ENCODE results near the gene ZRANB3. TPM values are rescaled to one million over a fixed set of nuclear protein-coding genes. Genes with fewer than 3 reads are reported as not detected.

ZRANB3 gene
- total RNA-seq, 1 donor from 2014 or later: 1.7 TPM

- ATAC-seq (ENCODE audit: poor library complexity): no peak
- DNase-seq: no peak
- intact Hi-C loops (cut with DNase I): no loop called here
These were observed 323.0 kb downstream of the ZRANB3 start for GRCh38 chr2:135208016-135208415.

GRCh38 chr2:135203944-135204343 lies 327.1 kb downstream of the ZRANB3 start:
- no peak for DNase-seq
- intact Hi-C loops (cut with DNase I): no loop called here
- ATAC-seq (ENCODE audit: poor library complexity): no peak

DNA sequence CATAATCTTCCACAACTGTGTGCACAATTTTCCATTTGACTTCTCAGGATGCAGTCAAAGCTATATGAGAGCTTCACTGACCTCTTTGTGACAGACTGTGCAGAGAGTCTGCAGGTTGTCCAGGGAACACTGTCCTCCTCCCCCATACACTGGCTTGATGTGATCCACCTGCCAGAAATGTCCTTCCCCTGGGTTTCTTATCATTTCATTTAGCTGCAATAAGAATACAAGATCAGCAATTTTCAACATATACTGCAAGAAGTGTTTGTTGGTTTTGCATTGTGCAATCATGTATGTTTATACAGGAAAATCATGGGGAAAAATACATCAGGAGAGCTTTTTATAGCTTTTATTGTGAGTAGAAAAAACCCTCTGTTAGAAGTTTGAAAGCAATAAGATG lies 328.3 kb downstream of the ZRANB3 start:
- DNase-seq: no peak
- intact Hi-C loops (cut with DNase I): no loop called here
- ATAC-seq (ENCODE audit: poor library complexity): no peak

- intact Hi-C loops (cut with DNase I): no loop called here
- DNase-seq (no peak), ATAC-seq (ENCODE audit: poor library complexity) (no peak)
These were observed 332.5 kb downstream of the ZRANB3 start for GRCh38 chr2:135198481-135198880.

GRCh38 chr2:135190799-135191198 lies 340.2 kb downstream of the ZRANB3 start:
- ATAC-seq (ENCODE audit: poor library complexity): no peak
- intact Hi-C loops (cut with DNase I): no loop called here
- no peak for DNase-seq

GRCh38 chr2:135189148-135189547 lies 341.9 kb downstream of the ZRANB3 start:
- intact Hi-C loops (cut with DNase I): no loop called here
- ATAC-seq (ENCODE audit: poor library complexity) (no peak), DNase-seq (no peak)

- ATAC-seq (ENCODE audit: poor library complexity): no peak
- intact Hi-C loops (cut with DNase I): no loop called here
- no peak for DNase-seq
These were observed 343.7 kb downstream of the ZRANB3 start for GRCh38 chr2:135187270-135187669.

DNA sequence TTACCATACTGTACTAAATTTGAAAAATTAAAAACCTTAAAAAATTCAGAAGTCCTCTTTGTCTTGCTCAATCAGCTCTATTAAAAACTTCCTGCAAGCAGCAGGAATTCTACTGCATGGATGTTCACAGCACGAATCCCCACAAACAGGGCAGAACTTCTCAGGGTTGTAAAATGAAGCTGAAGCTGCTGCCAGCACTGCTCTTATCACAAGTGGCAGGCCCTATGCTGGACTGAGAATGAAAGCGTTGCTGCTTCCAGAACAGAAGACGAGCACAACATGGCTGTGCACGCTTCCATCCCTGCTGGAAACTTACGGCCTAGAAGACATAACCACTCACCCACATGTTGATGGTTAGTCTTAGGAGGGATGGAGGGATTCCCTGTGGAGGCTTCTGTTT lies 345.0 kb downstream of the ZRANB3 start:
- DNase-seq (no peak), ATAC-seq (ENCODE audit: poor library complexity) (peak; percentile 89)
- intact Hi-C loops (cut with DNase I): no loop called here

DNA sequence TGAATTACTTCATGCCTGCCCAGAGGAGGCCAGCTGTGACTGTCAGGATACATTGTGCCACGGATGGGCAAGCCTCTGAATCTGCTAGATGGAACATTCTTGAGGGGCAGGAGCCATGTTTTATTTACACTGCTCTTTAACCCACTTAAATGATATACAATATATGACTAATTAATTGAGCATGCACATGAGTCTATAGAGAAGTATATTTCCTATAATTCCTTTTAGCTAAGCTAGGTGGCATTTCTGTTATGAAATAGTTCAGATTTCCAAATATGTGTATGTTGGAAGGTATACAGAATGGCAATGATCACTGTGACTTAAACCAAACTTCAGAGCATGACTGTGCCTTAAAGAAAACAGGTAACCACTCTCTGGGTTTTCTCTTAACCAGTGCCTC lies 347.2 kb downstream of the ZRANB3 start:
- intact Hi-C loops (cut with DNase I): no loop called here
- ATAC-seq (ENCODE audit: poor library complexity): no peak
- no peak for DNase-seq

GRCh38 chr2:135182601-135183000 lies 348.4 kb downstream of the ZRANB3 start:
- no peak for ATAC-seq (ENCODE audit: poor library complexity)
- no peak for DNase-seq
- intact Hi-C loops (cut with DNase I): no loop called here

- intact Hi-C loops (cut with DNase I): no loop called here
- no peak for DNase-seq
- ATAC-seq (ENCODE audit: poor library complexity): no peak
These were observed 348.8 kb downstream of the ZRANB3 start for GRCh38 chr2:135182190-135182589.

GRCh38 chr2:135179689-135180088 lies 351.3 kb downstream of the ZRANB3 start:
- no peak for ATAC-seq (ENCODE audit: poor library complexity)
- intact Hi-C loops (cut with DNase I): no loop called here
- DNase-seq: no peak

DNA sequence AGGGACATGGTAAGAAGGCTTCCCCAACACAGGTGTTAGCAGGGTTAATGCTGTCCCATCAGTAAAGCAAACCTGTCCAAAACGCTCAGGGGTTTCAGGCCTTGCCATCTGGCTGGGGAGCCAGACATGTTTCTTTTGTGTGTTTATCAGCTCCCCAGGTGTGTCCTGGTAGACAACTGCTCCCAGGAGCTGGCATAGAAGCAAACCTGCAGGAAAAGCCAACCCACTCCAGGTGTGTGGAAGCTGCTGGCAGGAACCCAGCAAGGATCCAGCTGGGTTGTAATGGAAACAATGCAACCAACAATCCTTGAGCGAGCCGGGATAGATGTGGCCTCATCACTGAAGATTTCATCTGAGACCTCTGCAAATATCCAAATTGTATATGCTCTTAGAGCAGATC lies 355.8 kb downstream of the ZRANB3 start:
- DNase-seq (no peak), ATAC-seq (ENCODE audit: poor library complexity) (no peak)
- intact Hi-C loops (cut with DNase I): no loop called here

- intact Hi-C loops (cut with DNase I): no loop called here
- no peak for ATAC-seq (ENCODE audit: poor library complexity)
- no peak for DNase-seq
These were observed 356.3 kb downstream of the ZRANB3 start for GRCh38 chr2:135174810-135175093.

GRCh38 chr2:135174049-135174809 lies 356.8 kb downstream of the ZRANB3 start:
- ATAC-seq (ENCODE audit: poor library complexity) (no peak), DNase-seq (no peak)

GRCh38 chr2:135169900-135170753 lies 360.9 kb downstream of the ZRANB3 start:
- ATAC-seq (ENCODE audit: poor library complexity) (no peak), DNase-seq (no peak)
- intact Hi-C loops (cut with DNase I): no loop called here

More at GRCh38 chr2:135174049-135174809, 356.8 kb downstream of the ZRANB3 start:
- intact Hi-C loops (cut with DNase I): no loop called here

GRCh38 chr2:135168204-135168856 lies 362.7 kb downstream of the ZRANB3 start:
- DNase-seq (no peak), ATAC-seq (ENCODE audit: poor library complexity) (no peak)
- intact Hi-C loops (cut with DNase I): no loop called here

DNA sequence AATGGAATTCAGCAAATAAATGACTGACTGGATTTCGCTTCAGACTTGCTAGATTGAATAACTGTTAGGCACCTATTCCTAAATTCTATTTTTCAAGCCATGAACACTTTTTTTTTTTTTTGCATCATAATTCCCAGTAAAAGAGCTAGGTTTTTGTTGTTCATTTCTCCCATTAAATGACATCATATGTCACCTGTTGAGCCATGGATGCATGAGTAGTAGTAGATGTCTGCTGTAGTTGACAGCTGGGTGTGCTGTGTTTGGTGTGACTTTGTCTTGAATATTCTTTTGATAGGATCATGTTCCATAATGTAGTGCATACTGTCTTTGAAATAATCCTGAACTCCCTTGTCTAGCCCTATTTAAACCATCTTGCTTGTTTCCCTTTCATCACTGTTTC lies 363.7 kb downstream of the ZRANB3 start:
- ATAC-seq (ENCODE audit: poor library complexity) (no peak), DNase-seq (no peak)
- intact Hi-C loops (cut with DNase I): no loop called here

DNA sequence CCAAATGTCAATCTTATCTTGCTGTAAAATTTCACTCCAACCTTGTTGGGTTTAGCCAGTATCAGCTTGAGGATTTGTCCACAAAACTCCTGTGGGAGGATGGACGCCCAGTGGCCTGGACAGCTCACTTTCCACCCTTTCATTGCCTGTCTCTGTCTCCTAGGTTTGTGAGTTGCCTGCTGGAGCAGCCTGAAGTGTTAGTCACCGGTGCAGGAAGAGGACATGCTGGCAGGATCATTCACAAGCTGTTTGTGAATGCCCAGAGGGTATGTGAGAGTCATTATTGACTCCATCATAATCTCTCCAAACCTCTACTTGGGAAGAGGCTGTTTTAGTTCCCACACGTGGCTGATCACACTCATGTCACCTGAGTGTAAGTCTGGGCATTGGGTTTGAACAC lies 366.6 kb downstream of the ZRANB3 start:
- ATAC-seq (ENCODE audit: poor library complexity): no peak
- no peak for DNase-seq

GRCh38 chr2:135163901-135164300 lies 367.1 kb downstream of the ZRANB3 start:
- intact Hi-C loops (cut with DNase I): no loop called here
- DNase-seq (no peak), ATAC-seq (ENCODE audit: poor library complexity) (no peak)

More for the DNA sequence above, 366.6 kb downstream of the ZRANB3 start:
- intact Hi-C loops (cut with DNase I): no loop called here
